SK-N-MC (cell line): ENCODE data around the gene ATP9B.

Experiments
- EZH2 ChIP-seq: fragments of 200-600 bp; sonication (generic); IDR thresholded peaks from one replicate; pipeline ENCODE4 v1.6.1; 2017; ENCODE audit warnings: antibody characterized with exemption
- POLR2AphosphoS5 ChIP-seq: IDR thresholded peaks from 2 replicates; pipeline ENCODE4 v1.6.1; 2012; ENCODE audit warnings: mild to moderate bottlenecking, low read depth, low read length, borderline replicate concordance

- TF ChIP-seq POLR2AphosphoS5 (no peak), EZH2 (no peak)
Measured at GRCh38 chr18:79396431-79397246, 327.4 kb downstream of the ATP9B start.
